Sigmoid colon (tissue), 7 donors: ENCODE data around the gene SLC1A2. TPM values are rescaled to one million over a fixed set of nuclear protein-coding genes. Genes with fewer than 3 reads are reported as not detected.

Experiments
- DNase-seq: peaks from one replicate; pipeline ENCODE4 v3.0.0-alpha.2; 2019
- H3K27ac ChIP-seq, 4 donors: fragments of 200-600 bp; sonication (generic); one replicate each; pipeline ENCODE4 v1.5.1; 2016 to 2019; ENCODE audit warnings: mild to moderate bottlenecking in 1 of 4
- H3K27me3 ChIP-seq, 3 donors: fragments of 200-600 bp; sonication (generic); one replicate each; pipeline ENCODE4 v1.5.1; 2019; ENCODE audit warnings: mild to moderate bottlenecking in 1 of 3
- H3K36me3 ChIP-seq, 4 donors: fragments of 200-600 bp; sonication (generic); one replicate each; pipeline ENCODE4 v1.5.1; 2016 to 2019
- H3K4me1 ChIP-seq, 4 donors: fragments of 200-600 bp; sonication (generic); one replicate each; pipeline ENCODE4 v1.5.1; 2017 to 2019
- H3K4me3 ChIP-seq, 4 donors: fragments of 200-600 bp; sonication (generic); one replicate each; pipeline ENCODE4 v1.5.1; 2017 to 2019; ENCODE audit warnings: mild to moderate bottlenecking in 2 of 4, moderate library complexity in 1 of 4
- H3K9me3 ChIP-seq, 4 donors: fragments of 200-600 bp in 3 of 4; sonication (generic) in 3 of 4; one replicate each; pipeline versions ENCODE4 v1.5.1 to v1.6.1; 2013 to 2019
- CTCF ChIP-seq, 4 experiments: fragments of 450-650 bp in 3 of 4; fragments of 200-600 bp in 1 of 4; IDR thresholded peaks; one replicate each; pipeline ENCODE4 v1.5.1; 2016 to 2019; ENCODE audit warnings: antibody characterized with exemption in 4 of 4, mild to moderate bottlenecking in 3 of 4, moderate library complexity in 2 of 4
- EP300 ChIP-seq, 4 donors: sonication (generic); formaldehyde crosslinking; IDR thresholded peaks; one replicate each; pipeline ENCODE4 v1.6.1; 2017; ENCODE audit warnings: antibody characterized with exemption in 4 of 4
- POLR2A ChIP-seq, 2 donors: fragments of 450-650 bp; IDR thresholded peaks; one replicate each; pipeline ENCODE4 v1.6.1; 2016; ENCODE audit warnings: antibody characterized with exemption in 2 of 2, mild to moderate bottlenecking in 2 of 2, moderate library complexity in 2 of 2
- POLR2AphosphoS5 ChIP-seq, 4 donors: sonication (generic); formaldehyde crosslinking; IDR thresholded peaks; one replicate each; pipeline ENCODE4 v1.6.1; 2017; ENCODE audit warnings: antibody characterized with exemption in 4 of 4
- WGBS, 2 donors: extraction: QIAGEN DNeasy Blood & Tissue Kit; methylation state at CpG; one replicate each; pipeline ENCODE4 v1.1.7; 2013; 5-methylcytosine and 5-hydroxymethylcytosine counted together
- intact Hi-C: fragments of 100-400 bp; cut with DNase I; formaldehyde crosslinking; loops from one replicate; pipeline ENCODE4 v1.15.1; 2023
- polyA plus RNA-seq, 3 donors: library from polyadenylated mRNA; stranded (reverse); fragments of 200-250 nt; gene quantifications; one replicate each; pipeline ENCODE4 v1.2.3, GENCODE V29; 2013
- total RNA-seq, 4 donors: library from RNA; depleted of rRNA; stranded (reverse); fragments of >200 nt; gene quantifications; one replicate each; pipeline ENCODE4 v1.1.0, GENCODE V29; 2016
- donor health status: healthy with polysubstance abuse.
- donor health status: Bipolar disorder and iron deficiency.
- donor health status: healthy.

SLC1A2 gene
- total and polyA plus RNA-seq, 7 donors = 0.14 to 2.2 (median 0.48) TPM; not detected in 1

GRCh38 chr11:35420371-35420770, 1.0 kb upstream of the SLC1A2 start:
- no peak for TF ChIP-seq POLR2AphosphoS5 (IDR thresholded peaks at IDR 0.05)
- H3K4me3 ChIP-seq = peak overlapping the region in 2 of 4 donors; percentile 53 to 59
- DNase-seq = no peak
- H3K27me3 ChIP-seq = peaks cover 17 to 46% (median 30%) of the 10 kb centered on the region in 3 donors
- H3K27ac ChIP-seq = no peak overlapping the region
- no peaks in the 10 kb centered on the region for H3K9me3 ChIP-seq
- peaks cover 0 to 27% (median 26%) of the 10 kb centered on the region in 4 donors for H3K4me1 ChIP-seq
- H3K36me3 ChIP-seq = no peaks in the 10 kb centered on the region
- intact Hi-C loops = no loop called here
- WGBS, 2 donors = 9 to 15% methylated on average over 17 of the region's 17 CpGs

DNA sequence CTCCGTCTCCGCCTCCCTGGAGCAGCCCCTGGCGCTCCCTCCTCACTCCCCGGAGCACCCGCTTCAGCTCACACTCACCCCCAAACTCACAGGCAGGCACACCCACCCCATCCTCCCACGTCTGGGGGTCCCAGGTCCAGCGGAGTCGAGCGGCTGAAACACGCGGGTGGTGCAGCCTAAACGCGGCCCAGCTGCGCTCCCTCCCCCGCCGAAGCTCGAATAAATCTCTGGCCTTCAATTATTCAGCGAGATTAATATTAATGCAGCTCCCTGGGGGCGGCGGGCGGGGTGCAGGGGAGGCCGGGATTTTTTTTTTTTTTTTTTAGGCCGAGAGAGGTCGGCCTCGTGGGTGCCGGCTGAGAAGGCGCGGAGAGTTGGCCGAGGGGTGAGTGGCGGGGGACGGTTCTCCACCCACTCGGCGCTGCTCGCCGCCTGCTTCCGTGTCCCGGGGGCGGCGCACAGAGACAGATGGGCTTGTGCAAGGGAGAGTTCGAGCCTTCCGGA, 524 bp upstream of the SLC1A2 start:
- H3K27me3 ChIP-seq = peaks cover 17 to 46% (median 32%) of the 10 kb centered on the region in 3 donors
- 1 to 2% methylated on average over 41 of the region's 41 CpGs for WGBS, 2 donors

GRCh38 chr11:35418282-35419183, 825 bp downstream of the SLC1A2 start:
- WGBS, 2 donors = 2 to 6% methylated on average over 69 of the region's 69 CpGs
- no peak for DNase-seq
- intact Hi-C loops = no loop called here

More for the DNA sequence above, 524 bp upstream of the SLC1A2 start:
- Histone ChIP-seq H3K4me1 (peaks cover 0 to 27% (median 26%) of the 10 kb centered on the region in 4 donors), H3K36me3 (no peaks in the 10 kb centered on the region), H3K4me3 (peak overlapping the region; percentile 19 to 59 (median 46)), H3K27ac (no peak overlapping the region), H3K9me3 (no peaks in the 10 kb centered on the region)
- TF ChIP-seq POLR2A (IDR thresholded peaks at IDR 0.05) (no peak), CTCF (IDR thresholded peaks at IDR 0.05) (no peak), POLR2AphosphoS5 (IDR thresholded peaks at IDR 0.05) (no peak), EP300 (IDR thresholded peaks at IDR 0.05) (no peak)
- intact Hi-C loops = no loop called here
- DNase-seq = no peak

DNA sequence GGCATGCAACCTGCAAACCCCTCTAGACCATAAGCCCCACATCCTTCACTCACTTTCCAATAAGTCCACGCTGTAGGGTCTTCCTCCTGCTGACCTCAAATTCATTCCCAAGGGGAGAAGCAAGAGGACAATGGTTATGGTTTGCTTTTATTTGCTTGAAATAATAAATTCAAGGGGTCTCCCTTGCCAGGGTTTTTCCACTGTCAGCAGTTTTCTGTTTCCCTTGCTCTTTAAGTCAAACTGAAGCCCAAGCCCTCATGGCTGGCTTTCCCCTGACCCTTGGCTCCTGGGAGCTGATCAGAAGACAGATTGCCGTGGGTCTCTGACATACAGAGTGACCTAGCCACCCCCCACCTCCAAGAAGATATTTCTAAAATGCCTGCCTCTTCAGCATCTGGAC, 3.9 kb downstream of the SLC1A2 start:
- TF ChIP-seq POLR2AphosphoS5 (IDR thresholded peaks at IDR 0.05) = no peak
- no peaks in the 10 kb centered on the region for H3K36me3 ChIP-seq
- intact Hi-C loops = no loop called here
- peaks cover 17 to 38% (median 32%) of the 10 kb centered on the region in 3 donors for H3K27me3 ChIP-seq
- no peak for DNase-seq
- peaks cover 0 to 26% (median 25%) of the 10 kb centered on the region in 4 donors for H3K4me1 ChIP-seq
- WGBS, 2 donors = 66 to 81% methylated on average over 2 of the region's 2 CpGs
- no peaks in the 10 kb centered on the region for H3K9me3 ChIP-seq
- no peak overlapping the region for H3K4me3 ChIP-seq
- no peak overlapping the region for H3K27ac ChIP-seq

More at GRCh38 chr11:35418282-35419183, 825 bp downstream of the SLC1A2 start:
- TF ChIP-seq CTCF (IDR thresholded peaks at IDR 0.05) (no peak), EP300 (IDR thresholded peaks at IDR 0.05) (no peak), POLR2A (IDR thresholded peaks at IDR 0.05) (no peak), POLR2AphosphoS5 (IDR thresholded peaks at IDR 0.05) (no peak)
- Histone ChIP-seq H3K27ac (no peak overlapping the region), H3K9me3 (no peaks in the 10 kb centered on the region), H3K4me1 (peaks cover 0 to 27% (median 26%) of the 10 kb centered on the region in 4 donors), H3K27me3 (peaks cover 17 to 46% (median 32%) of the 10 kb centered on the region in 3 donors), H3K4me3 (peak overlapping the region; percentile 19 to 59 (median 46)), H3K36me3 (no peaks in the 10 kb centered on the region)

DNA sequence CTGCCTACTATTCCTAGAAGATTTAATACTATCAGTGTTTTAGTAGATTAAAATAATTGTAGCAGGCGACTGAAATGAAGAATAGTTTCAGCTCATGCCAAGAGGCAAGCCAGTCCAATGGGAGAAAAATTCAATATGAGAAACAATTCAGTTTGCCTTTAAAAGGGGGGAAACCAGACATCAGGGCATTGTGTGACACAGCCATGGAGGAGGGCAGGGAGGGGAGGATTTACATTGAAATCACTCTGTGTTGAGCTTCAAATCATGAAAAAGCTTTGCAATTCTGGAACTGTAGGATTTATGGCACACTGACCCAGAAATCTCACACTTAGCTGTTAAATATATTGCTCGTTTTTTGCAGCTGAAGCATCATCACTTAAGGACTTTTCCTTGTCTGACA, 4.6 kb downstream of the SLC1A2 start:
- Histone ChIP-seq H3K4me1 (peaks cover 0 to 18% (median 18%) of the 10 kb centered on the region in 4 donors), H3K36me3 (no peaks in the 10 kb centered on the region), H3K9me3 (no peaks in the 10 kb centered on the region), H3K27me3 (peaks cover 13 to 31% (median 27%) of the 10 kb centered on the region in 3 donors), H3K27ac (no peak overlapping the region), H3K4me3 (no peak overlapping the region)
- no peak for DNase-seq
- TF ChIP-seq CTCF (IDR thresholded peaks at IDR 0.05) (no peak), POLR2A (IDR thresholded peaks at IDR 0.05) (no peak), EP300 (IDR thresholded peaks at IDR 0.05) (no peak), POLR2AphosphoS5 (IDR thresholded peaks at IDR 0.05) (no peak)
- intact Hi-C loops = no loop called here
- 41 to 62% methylated on average over 2 of the region's 2 CpGs for WGBS, 2 donors
